Urothelium cell line (cell line): Measurements from ENCODE around the gene PTPN20.

Source experiments
- DNase-seq: peaks from one replicate; pipeline ENCODE4 v3.0.0; 2011; ENCODE audit warnings: low spot score, mixed read lengths
- FAIRE-seq: peaks from 2 replicates; lab custom pipeline; 2011; peaks lifted over from hg19 to GRCh38; lab: Jason Lieb, UNC

The PTPN20 gene

DNA sequence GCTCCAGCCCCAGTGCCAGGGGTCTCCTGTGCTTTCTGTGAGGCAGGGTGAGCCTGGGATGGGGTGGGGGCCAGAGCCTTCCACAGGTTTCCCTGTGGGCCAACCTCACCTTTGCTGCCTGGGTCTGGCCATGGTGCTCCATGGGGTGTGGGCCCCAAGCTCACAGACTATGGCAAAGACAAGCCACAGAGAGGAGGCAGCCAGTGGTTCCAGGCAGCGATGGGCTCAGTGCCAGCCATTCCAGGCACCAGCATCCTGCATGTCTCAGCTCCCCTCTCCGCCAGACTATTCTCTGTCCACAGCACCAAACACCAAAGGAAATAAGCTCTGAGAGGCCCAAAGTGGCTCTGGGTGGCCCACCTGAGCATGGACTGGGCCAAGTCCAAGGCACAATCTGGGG, 133.5 kb downstream of the PTPN20 start:
- DNase-seq (no peak), FAIRE-seq (no peak)

DNA sequence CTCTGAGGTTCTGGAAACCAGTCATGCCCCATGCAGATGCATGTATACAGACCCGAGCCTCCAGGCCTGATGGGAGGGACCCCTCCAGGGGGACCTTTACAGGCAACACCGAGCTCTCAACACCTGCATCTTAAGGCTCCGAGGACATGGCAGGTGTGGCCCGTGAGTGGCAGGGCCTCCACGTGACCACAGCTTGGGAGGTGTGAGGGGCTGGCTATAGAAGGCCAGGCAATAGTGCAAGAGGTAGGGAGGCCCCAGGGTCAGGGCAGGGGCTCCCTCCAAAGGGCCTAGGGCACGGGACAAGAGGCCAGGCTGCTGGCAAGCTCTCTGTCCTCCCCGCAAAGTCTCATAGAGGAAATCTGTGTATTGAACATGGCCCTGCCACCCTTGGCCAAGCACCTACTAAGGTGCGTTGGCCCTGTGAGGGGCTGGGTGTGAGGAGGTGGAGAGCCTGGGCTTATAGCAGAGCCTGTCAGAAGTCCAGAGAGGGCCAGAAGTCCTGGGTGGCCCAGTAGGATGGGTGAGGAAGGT, 134.2 kb downstream of the PTPN20 start:
- peak; percentile 17 for FAIRE-seq
- no peak for DNase-seq

DNA sequence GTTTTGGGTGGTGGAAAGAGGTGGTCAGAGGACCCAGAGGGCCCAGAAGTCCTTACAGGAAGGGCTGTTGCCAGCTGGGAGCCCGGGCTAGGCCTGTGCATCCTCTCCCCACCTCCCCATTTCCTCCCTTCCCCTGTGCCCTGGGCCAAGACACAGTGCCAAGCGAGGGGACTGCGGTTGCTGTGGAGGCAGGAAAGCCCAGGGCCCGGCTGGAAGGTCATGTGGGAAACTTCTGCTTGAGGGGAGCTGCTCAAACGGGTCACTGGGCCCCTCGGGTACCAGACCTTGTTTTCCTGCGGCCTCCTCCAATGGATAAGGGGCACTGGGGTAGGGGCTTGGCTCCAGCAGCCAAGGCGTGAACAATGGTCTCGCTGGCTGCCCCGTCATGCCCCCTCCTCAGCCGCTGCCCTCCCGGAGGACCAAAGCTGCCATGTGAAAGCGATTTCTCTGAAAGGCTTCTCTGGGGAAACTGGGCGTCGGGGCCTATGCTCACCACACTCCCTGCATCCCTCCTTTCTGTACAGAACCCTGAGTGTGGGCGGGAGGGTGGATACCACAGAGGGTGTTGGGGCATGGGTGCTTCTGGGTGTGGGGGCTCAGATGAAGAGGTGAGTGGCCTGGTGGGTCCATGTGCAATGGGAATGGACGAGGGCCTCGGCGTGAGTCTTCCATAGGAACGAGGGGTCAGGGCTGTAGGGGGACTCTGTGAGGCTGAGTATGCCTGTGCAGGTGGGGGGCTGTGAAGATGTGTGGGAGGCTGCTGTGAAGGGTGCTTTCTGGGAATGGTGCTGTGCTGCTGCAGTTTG, 135.3 kb downstream of the PTPN20 start:
- DNase-seq (no peak), FAIRE-seq (no peak)

- no peak for FAIRE-seq
- no peak for DNase-seq
These were observed 135.9 kb downstream of the PTPN20 start for GRCh38 chr10:47047127-47047504.

- peak; percentile 85 for DNase-seq
- peak; percentile 98 for FAIRE-seq
These were observed 136.6 kb downstream of the PTPN20 start for GRCh38 chr10:47047577-47048525.

- DNase-seq (no peak), FAIRE-seq (no peak)
These were observed 137.3 kb downstream of the PTPN20 start for GRCh38 chr10:47048526-47048905.

- DNase-seq, result no peak
- FAIRE-seq, result peak; percentile 30
These were observed 138.0 kb downstream of the PTPN20 start for GRCh38 chr10:47049056-47049851.

GRCh38 chr10:47049906-47050305, 138.7 kb downstream of the PTPN20 start:
- DNase-seq, result no peak
- FAIRE-seq, result no peak

- no peak for DNase-seq
- no peak for FAIRE-seq
These were observed 139.6 kb downstream of the PTPN20 start for GRCh38 chr10:47050618-47051455.

DNA sequence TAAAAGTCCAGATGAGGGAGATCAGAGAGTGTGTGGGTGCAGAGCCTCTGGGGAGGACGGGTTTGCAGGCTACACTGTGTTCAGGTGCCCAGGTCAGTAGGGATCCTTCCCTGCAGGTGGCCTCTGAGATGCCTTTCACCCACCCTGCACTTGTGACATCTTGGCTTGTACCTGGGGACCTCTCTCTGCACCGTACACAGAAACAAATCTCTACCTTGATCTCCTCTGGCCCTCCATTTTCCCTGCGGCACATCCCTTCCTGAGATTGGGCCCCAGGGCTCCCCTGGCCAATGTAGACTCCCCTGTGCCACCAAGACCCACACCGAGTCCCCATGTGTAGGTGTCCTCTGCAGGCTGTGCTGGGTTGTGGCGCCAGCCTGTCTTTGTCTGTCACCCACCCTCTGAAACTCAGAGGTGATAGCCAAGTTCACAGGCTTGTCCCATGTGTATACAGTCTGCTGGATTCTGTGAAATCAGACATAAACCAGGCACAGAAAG, 140.6 kb downstream of the PTPN20 start:
- no peak for DNase-seq
- peak; percentile 85 for FAIRE-seq
